ENCODE data around the gene IGFL4.

DNA sequence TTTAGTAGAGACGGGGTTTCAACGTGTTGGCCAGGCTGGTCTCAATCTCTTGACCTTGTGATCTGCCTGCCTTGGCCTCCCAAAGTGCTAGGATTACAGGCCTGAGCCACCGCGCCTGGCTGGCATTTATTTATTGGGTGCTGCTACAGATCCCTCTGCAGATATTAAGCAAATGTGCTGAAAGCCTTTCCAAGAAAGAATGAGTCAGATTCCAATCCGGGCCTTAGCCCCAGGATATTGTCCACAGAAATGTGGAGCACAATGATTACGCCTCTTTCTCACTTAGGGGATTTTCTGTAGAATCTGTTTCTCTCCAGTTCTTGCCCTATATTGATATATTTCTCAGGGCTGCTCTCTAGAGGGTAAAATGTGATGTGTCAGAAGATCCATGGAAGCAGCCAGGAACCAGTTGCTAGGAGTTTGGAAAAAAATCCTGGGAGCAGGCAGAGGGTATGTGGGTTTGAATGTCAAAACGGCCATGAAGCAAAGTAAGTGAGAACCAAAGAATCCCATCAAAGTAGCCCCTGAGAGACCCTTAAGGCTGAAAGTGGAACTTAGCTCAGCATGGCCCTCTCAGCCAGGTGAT lies 24.8 kb upstream of the IGFL4 start:
- no peak for TF ChIP-seq TAF1 (CRISPR knock-in tag; IDR thresholded peaks at IDR 0.05)
- TF ChIP-seq GABPA (IDR thresholded peaks at IDR 0.05; ENCODE audit: low read depth, low read length), result no peak
- TF ChIP-seq GABPA (CRISPR knock-in tag; IDR thresholded peaks at IDR 0.05; ENCODE audit: low read depth), result no peak
- TF ChIP-seq PAWR (CRISPR knock-in tag; IDR thresholded peaks at IDR 0.05; ENCODE audit: borderline replicate concordance), result no peak
- TF ChIP-seq RFXAP (CRISPR knock-in tag; IDR thresholded peaks at IDR 0.05; ENCODE audit: borderline replicate concordance), result no peak
- TF ChIP-seq, protein P1, sequence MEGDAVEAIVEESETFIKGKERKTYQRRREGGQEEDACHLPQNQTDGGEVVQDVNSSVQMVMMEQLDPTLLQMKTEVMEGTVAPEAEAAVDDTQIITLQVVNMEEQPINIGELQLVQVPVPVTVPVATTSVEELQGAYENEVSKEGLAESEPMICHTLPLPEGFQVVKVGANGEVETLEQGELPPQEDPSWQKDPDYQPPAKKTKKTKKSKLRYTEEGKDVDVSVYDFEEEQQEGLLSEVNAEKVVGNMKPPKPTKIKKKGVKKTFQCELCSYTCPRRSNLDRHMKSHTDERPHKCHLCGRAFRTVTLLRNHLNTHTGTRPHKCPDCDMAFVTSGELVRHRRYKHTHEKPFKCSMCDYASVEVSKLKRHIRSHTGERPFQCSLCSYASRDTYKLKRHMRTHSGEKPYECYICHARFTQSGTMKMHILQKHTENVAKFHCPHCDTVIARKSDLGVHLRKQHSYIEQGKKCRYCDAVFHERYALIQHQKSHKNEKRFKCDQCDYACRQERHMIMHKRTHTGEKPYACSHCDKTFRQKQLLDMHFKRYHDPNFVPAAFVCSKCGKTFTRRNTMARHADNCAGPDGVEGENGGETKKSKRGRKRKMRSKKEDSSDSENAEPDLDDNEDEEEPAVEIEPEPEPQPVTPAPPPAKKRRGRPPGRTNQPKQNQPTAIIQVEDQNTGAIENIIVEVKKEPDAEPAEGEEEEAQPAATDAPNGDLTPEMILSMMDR (CRISPR knock-in tag; IDR thresholded peaks at IDR 0.05), result no peak
- no peak for TF ChIP-seq ERF (CRISPR knock-in tag; IDR thresholded peaks at IDR 0.05)
- TF ChIP-seq, protein P2, sequence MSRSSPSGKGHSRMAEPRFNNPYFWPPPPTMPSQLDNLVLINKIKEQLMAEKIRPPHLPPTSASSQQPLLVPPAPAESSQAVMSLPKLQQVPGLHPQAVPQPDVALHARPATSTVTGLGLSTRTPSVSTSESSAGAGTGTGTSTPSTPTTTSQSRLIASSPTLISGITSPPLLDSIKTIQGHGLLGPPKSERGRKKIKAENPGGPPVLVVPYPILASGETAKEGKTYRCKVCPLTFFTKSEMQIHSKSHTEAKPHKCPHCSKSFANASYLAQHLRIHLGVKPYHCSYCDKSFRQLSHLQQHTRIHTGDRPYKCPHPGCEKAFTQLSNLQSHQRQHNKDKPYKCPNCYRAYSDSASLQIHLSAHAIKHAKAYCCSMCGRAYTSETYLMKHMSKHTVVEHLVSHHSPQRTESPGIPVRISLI (CRISPR knock-in tag; IDR thresholded peaks at IDR 0.05; ENCODE audit: borderline replicate concordance), result no peak
- no peak for TF ChIP-seq CBFB (CRISPR knock-in tag; IDR thresholded peaks at IDR 0.05)
- no peak for TF ChIP-seq TEAD2 (CRISPR knock-in tag; IDR thresholded peaks at IDR 0.05)
- TF ChIP-seq, protein P3, sequence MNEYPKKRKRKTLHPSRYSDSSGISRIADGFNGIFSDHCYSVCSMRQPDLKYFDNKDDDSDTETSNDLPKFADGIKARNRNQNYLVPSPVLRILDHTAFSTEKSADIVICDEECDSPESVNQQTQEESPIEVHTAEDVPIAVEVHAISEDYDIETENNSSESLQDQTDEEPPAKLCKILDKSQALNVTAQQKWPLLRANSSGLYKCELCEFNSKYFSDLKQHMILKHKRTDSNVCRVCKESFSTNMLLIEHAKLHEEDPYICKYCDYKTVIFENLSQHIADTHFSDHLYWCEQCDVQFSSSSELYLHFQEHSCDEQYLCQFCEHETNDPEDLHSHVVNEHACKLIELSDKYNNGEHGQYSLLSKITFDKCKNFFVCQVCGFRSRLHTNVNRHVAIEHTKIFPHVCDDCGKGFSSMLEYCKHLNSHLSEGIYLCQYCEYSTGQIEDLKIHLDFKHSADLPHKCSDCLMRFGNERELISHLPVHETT (CRISPR knock-in tag; conservative IDR thresholded peaks at IDR 0.05), result no peak
